ENCODE measurements around the gene MEF2C.

Gene MEF2C

DNA sequence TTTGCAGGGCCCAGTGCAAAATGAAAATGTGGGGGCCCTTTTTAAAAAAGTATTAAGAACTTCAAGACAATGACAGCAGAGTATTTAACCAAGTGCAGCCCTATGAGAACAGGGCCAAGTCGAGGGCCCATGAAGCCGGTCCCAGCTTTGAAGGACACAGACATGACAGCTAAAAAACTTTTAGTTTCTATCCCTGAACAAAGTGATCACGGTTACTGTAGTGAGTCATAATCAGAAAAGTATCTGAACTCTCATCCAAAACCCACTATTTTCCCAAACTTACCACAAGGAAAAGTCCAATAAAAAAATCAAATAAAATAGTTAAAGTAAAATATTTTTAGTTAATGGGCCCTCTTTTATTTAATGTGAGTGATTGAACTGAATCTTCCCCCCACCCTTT lies 126.0 kb downstream of the MEF2C start:
- no peak for DNase-seq (ENCODE audit: low read depth)

DNA sequence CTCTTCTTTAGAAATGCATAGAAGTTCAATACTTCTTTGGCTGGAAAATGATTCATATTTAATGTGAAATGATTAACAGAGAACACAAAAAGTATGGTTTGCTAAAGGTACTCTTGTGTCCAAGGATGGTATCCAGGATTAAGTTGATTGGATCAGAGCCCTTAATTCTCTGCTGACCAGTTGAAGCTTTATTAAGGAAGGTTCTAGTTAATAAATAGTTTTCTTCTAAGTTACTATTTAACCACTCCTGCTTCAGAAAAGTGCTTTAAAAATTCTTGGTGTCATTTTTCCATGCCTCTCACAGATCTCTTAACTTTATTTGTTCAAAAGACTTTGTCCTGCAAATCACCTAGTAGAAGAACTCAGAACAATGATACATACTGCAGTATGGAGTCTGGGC lies 134.3 kb downstream of the MEF2C start:
- DNase-seq (ENCODE audit: low read depth): no peak

DNA sequence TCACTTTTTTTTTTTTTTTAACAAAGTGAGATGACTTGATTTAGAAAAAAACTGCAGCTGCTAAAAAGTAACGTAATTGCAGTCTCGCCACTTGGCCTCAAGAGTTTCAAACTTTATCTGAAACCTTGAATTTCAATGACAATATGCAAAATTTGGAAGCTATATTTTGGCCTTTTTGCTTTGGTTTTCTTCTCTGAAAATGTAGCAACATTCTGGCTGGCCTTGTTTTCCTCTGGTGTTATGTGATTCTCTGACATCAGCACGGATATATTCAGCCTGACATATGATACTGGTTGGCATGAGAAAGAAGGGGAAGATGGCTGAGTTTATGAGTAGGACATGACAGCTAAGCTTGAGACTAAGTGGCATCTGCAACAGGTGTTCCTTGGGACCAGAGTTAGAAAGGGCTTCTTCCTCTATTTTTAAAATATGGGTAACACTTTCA lies 136.5 kb downstream of the MEF2C start:
- no peak for DNase-seq (ENCODE audit: low read depth)

DNA sequence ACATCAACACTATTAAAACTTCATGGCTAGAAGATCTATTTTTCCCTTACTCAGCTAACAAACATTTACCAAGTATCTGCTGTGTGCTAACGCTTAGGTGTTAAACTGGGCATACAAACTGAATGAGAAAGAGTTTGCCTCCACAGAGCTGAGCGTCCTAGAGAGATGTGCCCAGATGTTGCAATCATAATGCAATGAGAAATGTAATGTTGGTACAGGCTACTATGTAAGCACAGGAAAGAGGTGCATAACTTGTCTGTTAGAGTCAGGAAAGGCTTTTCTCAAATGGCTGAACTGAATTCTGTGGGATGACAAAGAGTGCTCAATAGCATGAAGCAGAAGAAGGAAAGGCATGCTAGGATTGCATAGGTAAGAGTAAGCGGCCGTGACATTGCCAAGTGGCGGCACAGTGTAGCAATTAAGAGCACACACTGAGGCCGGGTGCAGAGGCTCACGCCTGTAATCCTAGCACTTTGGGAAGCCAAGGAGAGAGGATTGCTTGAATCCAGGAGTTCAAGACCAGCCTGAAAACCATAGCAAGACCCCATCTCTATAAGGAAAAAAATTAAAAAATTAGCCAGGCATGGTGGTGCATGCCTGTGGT lies 137.8 kb downstream of the MEF2C start:
- no peak for DNase-seq (ENCODE audit: low read depth)

DNA sequence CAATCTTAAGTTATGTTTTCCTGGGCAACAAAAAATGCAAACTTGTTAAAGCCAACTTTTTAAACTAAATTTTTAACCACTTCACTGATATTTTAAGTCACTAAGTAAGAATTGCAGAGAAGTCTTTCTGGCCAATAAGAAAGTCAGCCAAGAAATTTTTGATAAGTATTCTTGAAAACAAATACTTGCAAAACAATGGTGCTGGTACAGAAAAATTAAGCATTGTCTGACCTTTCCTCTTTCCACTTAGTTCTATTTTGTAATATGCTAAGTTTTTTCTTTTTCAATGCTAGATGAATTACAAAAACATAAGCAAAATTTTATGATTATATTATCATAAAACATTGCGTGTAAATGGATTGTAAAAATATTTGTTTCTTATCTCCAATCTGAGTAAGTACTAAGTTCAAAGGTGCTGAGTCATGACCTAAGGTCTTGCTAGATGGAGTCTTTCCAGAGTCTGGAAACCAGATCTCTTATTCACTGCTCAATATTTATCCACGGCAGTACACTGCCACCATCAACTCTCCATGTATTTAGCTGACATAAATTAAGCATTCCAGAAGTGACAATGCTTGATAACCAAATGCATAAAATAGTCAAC lies 139.7 kb downstream of the MEF2C start:
- no peak for DNase-seq (ENCODE audit: low read depth)

DNA sequence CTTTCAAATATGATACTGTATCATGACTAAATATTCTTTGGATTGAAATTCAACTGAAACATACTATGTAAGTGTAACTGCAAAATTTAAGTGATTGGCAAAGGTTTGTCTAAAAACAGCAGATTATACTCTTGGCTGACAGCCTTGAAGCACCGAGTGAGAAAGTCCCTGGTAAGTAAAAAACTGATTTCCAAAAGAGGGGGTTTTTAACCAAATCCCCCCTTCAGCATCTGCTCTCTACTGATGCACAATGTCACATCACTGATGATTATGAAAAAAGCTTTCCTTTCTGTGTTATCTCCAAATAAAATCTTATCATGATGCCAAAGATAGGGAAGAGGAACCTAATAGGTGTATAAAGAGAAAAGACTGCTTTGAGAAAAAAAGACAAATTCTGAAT lies 141.0 kb downstream of the MEF2C start:
- no peak for DNase-seq (ENCODE audit: low read depth)

DNA sequence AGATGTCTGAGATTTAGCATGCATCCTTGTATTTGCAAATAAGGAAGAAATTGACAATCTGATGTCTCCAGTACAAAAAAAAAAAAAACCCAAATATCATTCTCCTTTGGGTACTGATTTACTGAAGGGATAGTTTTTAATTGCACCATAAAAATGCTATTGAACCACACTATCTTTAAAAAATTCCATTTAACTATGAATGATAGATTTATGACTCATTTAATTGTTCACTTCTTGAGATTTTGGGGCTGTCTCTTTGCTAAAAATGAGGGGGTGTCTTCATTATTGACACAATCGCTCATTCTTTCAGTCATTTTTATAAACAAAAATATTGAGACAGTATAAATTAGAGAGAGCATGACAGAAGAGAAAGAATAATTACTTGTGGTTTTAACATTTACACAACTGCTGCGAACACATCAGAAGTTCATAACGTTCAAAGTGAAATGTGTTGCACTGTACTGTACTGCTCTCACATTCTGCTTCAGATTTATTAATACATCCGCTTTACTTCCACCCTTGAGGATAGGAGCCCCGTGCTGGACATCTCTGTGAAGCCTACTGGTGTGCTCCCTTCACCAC lies 142.3 kb downstream of the MEF2C start:
- DNase-seq (ENCODE audit: low read depth): no peak

DNA sequence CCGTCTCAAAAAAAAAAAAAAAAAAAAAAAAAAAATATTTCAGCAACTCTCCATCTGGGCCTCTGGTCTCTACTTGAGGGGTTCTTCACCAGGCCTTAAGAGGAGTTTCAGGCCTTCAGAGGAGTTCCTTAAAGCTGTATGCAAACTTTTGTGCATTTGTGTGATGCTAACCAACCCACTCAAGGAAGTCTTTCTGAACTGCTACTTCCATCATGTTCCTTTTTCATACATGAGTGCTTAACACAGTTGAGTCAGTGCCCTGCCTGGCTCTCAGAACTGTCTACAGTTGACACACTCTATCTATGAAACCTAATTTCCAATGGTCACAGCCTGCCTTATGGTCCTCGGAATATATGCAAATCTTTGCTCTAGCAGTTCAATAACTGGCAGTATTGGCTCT lies 146.5 kb downstream of the MEF2C start:
- DNase-seq (ENCODE audit: low read depth): no peak

DNA sequence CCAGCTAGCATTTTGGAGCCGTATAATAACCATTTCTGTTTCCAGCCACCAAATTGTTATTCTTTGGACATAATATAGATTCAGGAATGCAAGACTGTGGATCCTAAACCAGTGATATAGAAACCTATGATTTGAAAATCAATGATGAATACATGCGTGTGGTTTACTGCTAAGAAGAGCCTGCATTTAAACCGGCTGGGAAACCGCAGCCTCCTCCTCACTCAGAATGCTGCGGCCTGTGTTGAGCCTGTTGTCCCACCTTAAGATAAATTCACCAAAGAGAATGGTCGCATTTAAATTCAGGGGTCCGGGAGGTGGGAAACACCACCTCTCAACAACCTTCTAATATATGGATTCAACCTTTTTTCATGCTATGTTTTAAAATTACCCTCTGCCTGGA lies 148.0 kb downstream of the MEF2C start:
- no peak for DNase-seq (ENCODE audit: low read depth)

DNA sequence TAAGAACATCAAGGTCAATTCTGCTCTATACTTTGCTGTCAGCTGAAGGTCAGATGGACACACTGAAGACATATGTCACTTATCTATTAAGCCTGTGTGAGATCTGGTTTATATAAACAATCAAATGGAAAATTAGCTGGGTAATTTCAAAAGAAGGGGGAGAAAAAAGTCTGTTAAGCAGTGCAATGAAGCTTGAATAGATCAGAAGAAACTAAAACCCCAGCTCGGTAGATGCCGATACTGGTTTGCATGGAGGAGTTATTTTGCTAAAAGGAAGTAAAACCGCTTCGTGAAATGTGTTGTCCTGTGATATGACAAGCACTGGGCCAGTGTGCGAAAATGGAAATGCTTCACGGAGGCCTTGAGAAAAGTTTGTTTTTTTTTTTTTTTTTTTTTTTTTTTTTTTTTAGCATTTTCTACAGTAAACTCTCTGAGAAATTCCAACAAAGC lies 148.8 kb downstream of the MEF2C start:
- no peak for DNase-seq (ENCODE audit: low read depth)

DNA sequence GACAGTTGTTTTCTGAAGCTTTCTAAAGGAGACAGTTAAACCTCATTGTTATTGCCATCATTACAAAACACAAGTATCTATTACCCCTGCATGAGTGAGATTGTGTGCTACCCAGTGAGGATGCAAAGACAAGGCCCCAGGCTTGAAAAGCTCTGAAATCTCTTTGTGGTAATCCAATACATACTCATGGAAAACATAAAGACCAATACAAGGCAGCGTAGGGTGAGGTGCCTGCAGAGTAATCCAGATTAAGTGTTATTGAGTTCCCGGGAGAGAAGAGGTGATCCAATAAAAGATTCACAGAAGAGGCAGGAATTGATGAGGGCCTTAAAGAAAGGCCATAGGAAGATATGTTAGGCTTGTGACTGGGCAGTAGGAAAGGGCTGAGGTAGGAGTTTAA lies 150.1 kb downstream of the MEF2C start:
- no peak for DNase-seq (ENCODE audit: low read depth)

DNA sequence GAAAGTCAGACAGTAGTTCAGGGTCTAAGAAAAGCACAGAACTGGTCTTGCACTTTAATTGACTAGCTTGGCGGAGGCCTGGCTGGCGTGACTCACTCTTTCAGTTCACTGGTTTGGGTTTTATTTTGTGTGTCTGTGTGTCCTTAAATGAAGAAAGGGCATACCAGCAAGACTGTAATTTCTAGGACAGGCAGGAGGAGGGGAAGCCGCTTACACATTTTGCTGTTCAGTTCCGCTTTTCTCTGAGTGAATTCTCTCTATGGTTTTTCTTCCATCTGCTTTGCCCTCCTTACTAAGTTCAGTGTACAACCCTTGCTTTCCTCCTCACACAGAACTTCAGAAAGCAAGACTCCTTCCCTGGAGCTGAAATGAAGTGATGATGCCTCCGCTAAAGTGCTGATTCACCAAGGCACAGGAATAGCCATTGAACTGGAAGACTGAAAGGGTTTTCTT lies 150.8 kb downstream of the MEF2C start:
- peak; percentile 25 for DNase-seq (ENCODE audit: low read depth)

DNA sequence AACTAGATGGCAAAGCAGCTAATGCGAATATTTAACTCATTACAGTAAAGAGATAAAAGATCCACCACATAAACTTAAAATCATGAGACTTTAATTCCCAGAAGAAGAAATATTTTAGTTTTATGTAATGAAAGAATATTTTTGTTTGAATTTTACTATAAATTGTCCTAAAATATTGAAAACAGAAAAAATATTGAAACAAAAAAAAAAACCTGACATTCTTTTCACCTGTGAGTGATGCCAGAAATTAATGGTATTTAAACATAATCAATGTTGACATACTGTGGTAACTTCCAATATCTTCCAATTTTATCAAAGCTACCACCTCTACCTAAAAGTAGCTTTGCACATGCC lies 153.2 kb downstream of the MEF2C start:
- DNase-seq (ENCODE audit: low read depth): no peak

DNA sequence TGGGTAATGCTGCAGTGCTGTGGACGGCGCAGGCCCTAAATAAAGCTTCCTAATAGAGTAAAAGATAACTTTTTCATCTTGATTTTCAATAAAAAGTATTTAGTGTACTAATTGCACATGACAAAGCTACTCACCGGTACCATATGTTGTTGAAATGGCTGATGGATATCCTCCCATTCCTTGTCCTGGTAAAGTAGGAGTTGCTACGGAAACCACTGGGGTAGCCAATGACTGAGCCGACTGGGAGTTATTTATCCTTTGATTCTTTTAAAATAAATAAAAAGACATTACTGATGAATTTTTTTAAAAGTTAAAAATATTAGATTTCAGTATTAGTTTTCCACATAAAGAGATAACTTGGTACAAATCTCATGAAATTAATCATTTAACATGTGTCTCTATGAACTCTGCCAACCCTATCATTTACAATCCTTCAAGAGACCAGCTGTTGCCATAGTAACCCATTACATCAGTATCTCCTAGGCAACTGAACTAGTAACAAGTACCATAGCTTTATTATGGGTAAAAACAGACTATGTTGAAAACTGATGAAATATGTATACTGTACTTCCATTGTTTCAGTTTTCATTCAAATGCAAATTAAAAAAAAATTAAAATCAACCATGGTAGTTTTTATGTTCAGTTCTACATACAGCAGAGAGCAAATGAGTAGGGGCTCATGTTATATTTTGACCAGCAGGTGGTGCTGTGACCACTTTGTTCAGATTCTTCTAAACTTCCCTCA lies 153.7 kb downstream of the MEF2C start:
- DNase-seq (ENCODE audit: low read depth): peak; percentile 49

DNA sequence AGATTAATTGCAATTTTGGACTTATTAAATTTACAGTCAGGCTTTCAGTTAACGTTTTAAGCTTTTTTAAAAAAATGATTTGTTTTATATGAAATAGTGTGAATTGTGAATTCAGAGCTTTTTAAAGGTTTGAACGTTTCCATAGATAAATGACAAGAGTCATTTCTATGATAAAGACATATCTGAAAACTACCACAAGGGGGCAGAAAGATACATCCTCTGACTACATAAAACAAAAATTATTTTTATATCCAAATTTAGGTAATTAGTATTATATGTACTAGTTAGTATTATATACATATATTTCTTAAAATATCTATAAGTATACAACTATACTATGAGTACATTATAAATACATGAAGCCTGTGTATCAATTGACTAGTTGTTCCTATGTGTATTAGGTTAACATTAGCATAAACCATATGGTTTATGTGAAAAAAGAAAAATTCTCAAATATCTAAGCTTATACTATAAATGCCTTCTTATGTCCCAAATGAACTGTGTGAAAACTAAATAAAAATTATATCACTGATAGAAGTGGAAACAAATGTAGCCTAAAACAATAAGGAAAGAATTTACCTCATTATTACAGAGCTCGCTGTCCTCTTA lies 155.2 kb downstream of the MEF2C start:
- no peak for DNase-seq (ENCODE audit: low read depth)

DNA sequence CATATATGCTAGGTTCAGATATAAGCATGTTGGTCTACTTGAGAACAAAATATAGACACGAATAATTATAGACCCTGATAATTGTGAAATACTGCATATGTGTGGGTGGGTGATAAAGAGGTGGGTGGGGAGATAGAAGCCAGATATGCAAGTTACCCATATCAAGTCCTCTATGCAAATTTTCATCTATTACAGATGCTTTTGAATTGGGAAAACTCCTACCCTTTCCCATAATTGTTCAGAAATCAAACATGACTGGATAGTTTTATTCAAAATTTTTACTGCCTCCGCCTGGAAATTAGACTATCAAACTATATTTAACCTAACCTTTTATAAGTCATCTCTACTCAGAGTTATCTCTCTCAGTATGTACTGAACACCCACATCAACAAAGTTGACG lies 157.5 kb downstream of the MEF2C start:
- no peak for DNase-seq (ENCODE audit: low read depth)

DNA sequence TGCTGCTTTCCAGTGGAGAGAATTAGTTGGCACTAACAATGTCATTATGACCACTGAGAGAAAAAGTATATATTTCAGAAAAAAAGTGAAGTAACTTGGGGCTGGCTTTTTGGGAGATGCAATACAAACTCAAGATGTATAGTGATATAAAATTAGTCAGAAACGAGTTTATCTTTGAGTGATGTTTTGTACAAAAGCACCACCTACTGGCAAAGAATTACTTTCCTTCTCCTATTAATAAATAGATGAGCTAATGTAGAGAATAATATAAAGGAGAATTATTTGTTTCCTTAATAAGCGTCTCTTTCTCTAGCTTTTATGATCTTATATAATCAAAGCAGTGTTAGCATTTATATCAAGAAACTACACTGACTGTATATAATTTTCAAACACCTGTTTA lies 158.8 kb downstream of the MEF2C start:
- DNase-seq (ENCODE audit: low read depth): no peak

DNA sequence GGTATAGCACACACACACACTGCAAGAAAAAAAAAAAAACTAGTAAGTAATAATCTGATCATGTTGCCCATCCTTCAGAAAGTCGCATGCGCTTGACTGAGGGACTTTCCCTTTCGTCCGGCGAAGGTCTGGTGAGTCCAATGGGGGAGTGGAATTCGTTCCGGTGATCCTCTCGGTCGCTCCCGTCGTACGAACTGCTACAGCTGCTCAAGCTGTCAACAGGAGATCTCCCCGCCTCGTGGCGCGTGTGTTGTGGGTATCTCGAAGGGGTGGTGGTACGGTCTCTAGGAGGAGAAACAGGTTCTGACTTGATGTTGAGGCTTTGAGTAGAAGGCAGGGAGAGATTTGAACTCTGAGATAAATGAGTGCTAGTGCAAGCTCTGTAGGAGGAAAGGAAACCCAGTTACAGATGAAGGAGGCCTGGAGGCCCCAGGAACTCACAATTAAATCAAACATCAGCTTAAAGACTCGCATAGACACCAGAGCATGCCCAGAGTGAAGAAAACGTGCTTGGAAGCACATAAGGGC lies 160.4 kb downstream of the MEF2C start:
- no peak for DNase-seq (ENCODE audit: low read depth)

DNA sequence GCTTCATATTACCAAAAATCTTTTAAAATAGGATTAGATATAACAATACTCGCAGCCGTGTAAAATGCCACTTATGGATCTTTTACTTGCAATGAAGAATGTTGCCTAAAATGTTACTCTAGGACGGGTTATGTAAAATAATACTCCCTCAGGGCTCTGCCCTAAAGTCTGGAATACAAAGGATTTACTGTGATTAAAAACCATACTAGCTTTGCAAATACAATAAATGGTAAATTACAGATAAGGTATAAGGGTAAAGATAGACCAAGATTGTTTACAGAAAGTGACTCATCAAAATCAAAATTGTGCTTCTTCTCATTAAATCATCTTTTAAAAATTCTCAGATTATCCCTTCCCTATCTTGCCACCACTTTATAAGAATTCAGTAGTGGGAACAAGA lies 163.6 kb downstream of the MEF2C start:
- no peak for DNase-seq (ENCODE audit: low read depth)

DNA sequence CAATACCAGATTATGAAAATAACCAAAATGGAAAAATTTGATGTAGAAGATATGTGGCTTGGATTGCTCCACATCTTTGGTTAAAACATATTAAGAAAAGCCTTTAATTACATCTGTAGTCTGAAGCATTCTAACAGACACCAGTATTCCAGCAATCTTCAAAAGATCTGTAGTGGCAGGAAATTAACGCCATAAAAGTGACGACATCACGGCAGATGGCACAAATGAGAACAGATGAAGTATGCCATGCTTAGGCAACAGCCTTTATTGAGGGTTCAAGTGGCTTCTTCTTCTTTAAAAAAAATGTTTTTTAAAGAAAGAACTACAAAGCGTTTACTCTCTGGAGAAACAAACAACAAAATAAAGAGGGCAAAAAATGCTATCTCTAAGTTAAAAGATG lies 164.2 kb downstream of the MEF2C start:
- DNase-seq (ENCODE audit: low read depth): no peak

DNA sequence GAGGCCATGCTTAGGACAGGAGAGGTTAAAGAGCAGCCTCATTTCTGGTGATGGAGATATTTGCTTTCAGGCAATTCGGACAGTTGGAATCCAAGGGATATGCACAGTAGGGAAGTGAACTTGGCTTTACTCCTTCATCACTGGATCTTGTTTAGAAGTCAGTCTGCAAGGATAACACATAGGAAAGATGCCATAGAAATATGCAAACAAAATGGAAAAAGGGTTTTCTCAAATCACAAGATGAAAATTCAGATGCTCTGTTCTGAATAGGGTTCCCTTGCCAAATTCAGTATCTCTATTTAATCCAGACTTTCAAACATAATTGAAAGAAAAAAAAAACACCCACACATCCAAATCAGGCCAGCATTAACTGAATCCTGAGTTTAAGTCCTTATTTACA lies 166.9 kb downstream of the MEF2C start:
- DNase-seq (ENCODE audit: low read depth): no peak

DNA sequence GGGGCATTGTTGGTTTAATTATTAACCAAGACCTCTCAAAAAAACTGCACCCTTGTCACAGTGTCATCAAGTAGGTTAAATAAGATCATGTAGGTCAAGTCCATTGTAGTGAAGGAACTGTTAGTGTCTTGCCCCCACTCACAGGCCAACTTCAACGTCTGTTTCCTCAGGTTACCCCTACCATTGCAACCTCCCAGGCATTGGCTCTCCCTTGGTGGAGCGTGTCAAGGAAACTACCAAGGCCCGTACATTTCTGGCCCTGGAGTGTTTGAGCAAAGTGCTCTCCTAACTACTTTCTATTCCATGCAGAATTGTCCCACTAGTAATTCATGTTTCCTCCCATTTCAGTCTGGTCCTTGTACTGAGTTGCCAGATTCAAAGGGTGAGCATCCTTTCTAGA lies 167.5 kb downstream of the MEF2C start:
- DNase-seq (ENCODE audit: low read depth): no peak

DNA sequence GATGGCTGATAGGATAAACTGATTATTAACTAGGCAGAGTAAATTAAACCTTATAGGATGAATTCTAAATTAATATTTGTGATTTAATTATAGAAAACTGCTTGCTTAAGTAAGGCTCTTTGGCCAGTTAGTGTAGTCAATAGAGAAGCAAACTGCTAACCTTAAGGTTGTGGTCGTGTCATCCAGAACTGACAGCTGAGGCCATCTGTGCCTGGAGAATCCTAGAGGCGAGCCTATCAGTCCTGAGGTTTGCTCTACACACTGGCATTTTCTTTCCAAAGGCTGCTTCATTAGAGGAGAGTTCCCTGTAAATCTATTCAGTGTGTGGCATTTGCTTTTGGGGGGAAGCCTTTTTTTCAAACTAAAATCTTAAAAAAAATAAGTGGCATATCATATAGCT lies 169.2 kb downstream of the MEF2C start:
- no peak for DNase-seq (ENCODE audit: low read depth)

All from GM04504 (cell line).